Pons (tissue), 1 donor: ENCODE results near the gene CTNNA2.

Experiments used
- DNase-seq: peaks from one replicate; pipeline ENCODE4 v3.0.0-alpha.2; 2016; ENCODE audit warnings: low spot score

Gene CTNNA2

DNA sequence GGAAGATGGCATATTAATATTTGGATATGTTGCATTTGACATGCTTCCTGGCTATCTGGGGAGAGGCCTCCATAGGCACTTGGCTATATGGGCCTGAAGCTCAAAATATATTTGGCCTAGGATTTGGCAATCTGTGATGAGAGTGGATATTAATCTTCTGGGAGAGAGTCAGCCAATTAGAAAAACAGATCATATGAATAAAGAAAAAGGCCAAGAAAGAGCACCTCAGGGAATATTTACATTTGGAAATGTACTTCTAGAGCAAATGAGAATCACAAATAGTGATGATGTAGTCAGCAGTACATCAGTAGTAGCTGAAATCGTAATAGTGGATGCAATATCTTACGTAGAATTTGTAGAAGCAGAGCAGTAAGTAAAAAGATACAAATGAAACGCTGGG is 277.0 kb downstream of the CTNNA2 start:
- DNase-seq = no peak

- no peak for DNase-seq
Measured at GRCh38 chr2:79792090-79792489, 279.2 kb downstream of the CTNNA2 start.

- DNase-seq = no peak
Measured at GRCh38 chr2:79793006-79793405, 280.2 kb downstream of the CTNNA2 start.

GRCh38 chr2:79796641-79797040 is 283.8 kb downstream of the CTNNA2 start:
- DNase-seq = no peak

- no peak for DNase-seq
Measured at GRCh38 chr2:79798776-79799175, 285.9 kb downstream of the CTNNA2 start.

DNA sequence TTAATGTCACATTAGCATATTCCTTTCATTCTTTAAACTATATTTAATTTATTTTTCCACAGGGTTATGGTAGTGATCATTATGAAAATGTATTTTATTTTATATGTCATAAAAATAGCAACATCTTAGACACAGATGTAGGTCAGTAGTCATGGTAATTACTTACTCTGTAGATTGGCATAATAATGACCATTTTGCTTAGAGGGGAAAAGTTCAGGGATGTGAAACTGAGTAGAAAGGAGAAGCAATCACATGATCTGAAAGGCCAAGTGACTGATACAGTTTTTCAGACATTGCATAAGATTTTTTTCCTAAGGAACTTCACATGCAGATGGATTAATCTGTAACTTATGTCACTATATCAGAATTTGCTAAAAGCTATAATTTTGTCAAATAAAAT is 286.9 kb downstream of the CTNNA2 start:
- no peak for DNase-seq

- DNase-seq = no peak
Measured at GRCh38 chr2:79801082-79801481, 288.2 kb downstream of the CTNNA2 start.

DNA sequence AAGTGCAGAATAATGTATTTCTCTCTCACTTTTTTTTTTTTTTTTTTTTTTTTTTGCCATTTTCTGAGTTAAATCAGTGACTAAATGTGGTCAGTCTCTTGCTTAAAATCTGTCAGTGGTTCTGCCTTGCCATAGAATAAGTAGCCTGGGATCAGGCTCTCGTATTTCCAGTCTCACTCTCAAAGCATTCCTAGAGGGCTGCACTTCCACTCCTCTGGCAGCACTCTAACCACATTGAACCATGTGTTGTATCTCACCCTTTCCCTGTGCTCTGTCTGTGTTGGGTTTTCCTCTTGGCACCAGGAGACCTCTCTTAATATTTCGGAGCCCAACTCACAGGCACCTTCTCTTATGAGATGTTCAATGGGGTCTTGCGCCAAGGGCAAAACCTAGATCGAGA is 304.4 kb downstream of the CTNNA2 start:
- no peak for DNase-seq

DNA sequence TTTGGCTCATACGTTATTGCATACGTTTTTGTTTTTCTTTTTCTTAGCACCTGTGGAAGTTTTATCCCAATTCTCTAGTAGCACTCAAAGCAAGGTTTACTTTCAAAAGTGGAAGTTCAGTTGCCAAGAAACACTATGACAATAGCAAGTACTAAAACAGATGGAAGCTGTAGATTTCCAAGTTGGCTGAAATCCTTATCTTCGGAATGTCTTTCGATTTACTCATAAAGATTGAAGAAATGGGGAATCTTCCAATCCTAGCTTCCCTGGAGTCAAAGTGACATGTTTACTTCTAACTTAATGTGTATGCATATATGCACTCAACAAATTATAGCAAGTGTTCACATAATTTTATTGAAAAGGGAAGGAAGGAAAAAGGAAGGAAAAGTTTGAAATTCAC is 307.4 kb downstream of the CTNNA2 start:
- DNase-seq = no peak

DNA sequence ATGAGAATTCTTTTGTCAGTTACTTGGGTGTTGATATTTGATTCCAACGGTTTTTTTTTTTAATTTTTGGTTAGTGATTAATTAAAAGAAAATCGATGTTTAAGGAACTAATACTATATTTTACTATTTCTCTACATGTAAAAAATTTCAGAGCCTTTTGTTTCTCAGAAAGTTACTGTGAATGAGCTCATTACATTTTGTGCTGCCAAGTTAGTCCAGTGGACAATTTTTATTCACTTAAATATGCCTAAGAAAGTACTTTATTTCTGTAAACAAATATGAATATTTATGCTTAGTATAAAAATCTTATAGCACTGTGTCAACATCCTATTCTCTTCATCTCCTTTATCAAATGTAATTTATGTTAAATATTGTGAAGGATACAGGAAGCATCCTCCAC is 309.3 kb downstream of the CTNNA2 start:
- no peak for DNase-seq

- DNase-seq = no peak
Measured at GRCh38 chr2:79824086-79824786, 311.4 kb downstream of the CTNNA2 start.

- no peak for DNase-seq
Measured at GRCh38 chr2:79827881-79828280, 315.0 kb downstream of the CTNNA2 start.

GRCh38 chr2:79830501-79830900 is 317.6 kb downstream of the CTNNA2 start:
- no peak for DNase-seq

GRCh38 chr2:79831961-79832360 is 319.1 kb downstream of the CTNNA2 start:
- peak; percentile 62 for DNase-seq

DNA sequence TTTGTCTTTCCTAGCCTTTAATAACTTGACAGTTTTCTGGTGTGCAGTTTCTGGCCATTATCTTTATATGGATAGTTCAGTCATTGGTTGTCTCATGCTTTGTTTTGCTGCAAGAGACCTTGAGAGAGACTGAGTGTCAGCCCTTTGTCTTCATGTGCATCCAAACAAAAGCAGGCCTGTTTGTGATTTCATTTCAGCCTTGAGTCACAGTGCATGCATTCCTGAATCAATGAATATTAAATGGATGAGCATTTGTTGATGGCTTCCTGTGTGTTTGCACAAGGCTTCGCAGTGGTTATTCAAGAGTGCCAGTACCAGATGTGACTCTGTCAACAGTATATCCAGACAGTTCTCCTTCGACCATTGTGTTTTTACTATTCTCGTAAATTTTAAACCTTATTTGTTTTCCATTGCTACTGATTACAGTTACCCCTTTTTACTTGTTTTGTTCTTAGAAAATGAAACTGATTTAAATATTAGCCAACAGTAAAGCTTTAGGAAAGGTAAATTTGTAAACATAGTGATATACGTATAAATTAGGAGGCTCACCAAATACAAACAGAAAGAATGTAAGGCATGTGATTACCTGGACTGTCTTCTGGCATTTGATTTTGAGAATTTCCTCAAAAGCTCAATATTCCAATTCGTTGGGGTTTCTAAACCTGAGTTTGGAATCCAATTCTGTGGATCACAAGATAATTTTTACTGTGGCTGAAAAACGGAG is 319.8 kb downstream of the CTNNA2 start:
- DNase-seq = peak; percentile 97

DNA sequence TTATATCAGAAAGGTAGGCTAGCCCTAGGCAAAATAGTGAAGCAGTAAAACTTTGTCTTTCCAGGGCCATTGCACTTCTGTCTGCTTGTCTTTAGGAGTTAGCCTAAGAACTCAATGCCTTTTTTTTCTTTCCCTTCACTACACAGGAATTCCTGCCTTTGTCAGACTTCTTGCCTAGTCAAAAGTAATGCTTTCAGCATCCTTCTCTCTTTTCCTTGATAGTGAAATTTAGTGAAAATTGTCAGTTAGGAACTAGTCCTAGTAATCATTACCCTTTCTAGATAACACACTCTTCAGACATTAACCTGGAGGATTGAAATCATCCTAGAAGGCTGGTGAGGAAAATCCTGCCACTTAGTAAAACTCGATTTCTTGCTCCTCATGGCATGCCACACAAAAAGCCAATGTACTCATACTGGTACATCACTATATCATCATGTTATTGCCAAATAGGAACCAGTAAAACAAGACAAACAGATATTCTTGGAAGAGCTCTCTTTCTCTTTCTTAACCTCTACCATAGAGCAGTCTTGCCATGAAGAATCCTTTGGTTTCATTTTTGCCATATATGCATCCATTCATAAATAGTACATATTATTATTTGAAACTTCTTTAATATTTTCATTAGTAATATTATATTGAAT is 320.5 kb downstream of the CTNNA2 start:
- DNase-seq = peak; percentile 71

- no peak for DNase-seq
Measured at GRCh38 chr2:79835911-79836310, 323.1 kb downstream of the CTNNA2 start.

DNA sequence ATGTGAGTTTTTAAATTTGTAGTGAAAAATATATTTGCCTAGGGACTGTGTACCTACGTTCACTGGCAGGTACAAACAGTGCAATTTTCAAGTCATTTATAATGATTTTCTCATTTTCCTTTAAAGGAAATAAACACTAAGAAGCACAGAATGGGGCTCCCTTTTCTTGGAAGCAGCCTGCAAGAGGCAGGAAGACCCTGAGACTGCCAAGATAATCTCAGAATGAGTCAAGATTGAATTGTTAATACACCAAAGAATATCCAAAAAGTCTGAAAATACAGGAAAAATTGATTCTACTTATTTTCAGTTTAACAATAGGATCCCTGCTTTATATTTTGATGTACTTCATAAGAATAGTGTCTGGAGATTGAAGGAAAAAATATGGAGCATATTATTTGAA is 331.2 kb downstream of the CTNNA2 start:
- DNase-seq = no peak

DNA sequence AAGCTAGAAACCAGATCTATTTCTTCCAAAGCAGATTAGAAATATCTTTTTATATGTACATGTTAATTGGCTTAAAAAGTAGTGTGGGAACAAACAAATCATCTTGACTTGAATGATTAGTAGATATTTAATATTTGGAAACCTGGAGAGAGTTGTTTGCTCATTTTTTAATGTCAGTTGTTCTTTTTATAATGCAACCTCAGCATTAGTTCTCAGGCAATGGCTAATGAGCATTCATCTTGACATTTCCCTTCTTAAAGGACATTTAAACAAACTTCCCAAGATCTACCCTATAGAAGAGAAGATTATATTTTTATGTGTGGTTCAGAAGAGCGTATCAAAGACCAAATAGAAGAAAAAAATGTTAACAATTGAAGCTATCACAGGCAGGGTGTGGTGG is 334.0 kb downstream of the CTNNA2 start:
- no peak for DNase-seq

GRCh38 chr2:79849241-79849640 is 336.4 kb downstream of the CTNNA2 start:
- DNase-seq = no peak

GRCh38 chr2:79849949-79850348 is 337.1 kb downstream of the CTNNA2 start:
- DNase-seq = no peak

- no peak for DNase-seq
Measured at GRCh38 chr2:79850912-79851311, 338.1 kb downstream of the CTNNA2 start.

- DNase-seq = peak; percentile 73
Measured at GRCh38 chr2:79855264-79856006, 342.6 kb downstream of the CTNNA2 start.
